ENCODE measurements around the gene PTPRJ. TPM values are rescaled to one million over a fixed set of nuclear protein-coding genes. Genes with fewer than 3 reads are reported as not detected.

Gene PTPRJ
- total and polyA plus RNA-seq, 7 donors, result 0.32 to 12.4 (median 4.1) TPM

DNA sequence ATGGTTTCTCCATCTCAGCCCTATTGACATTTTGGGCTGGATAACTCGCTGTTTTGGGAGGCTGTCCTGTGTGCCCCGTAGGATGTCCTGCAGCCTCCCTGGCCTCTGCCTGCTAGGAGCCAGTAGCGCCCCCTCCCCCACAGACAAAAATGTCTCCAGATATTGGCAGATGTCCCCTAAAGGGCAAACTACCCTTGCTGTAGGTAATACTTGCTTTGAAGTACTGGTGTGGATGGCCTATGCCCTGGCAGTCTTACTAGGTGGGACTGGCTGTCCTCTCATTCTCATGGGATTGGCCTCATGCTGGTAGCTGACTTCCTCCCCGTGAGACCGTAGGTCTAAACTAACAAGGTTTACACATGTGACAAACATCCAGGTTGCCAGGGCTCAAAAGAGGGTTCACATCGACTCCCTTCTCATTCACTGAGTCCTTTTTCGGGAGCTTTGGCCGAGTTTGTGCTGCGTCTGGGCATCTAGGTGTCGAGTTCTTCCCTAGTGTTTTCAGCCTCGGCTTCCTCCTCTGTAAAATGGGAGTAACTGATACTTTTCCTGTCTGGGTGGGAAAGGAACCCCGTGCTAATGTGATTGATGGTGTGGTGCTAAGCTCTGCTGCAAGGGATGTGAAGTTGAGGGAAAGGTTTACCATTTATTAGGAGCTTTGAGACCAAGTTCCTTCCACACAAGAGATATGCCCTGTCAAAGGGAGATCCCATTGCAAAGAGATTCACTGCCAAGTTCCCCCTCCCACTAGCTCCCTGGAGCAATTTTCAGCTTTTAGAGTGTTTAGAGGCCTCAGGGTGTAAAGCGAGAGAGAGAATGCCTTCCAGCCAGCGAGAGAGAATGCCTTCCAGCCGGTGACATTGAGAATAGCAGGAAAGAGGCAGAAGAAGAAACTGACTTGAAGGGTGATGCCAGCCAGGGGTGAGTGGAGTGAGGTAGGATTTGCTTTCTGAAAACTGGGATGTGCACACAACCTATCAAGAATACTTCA lies 17.0 kb downstream of the PTPRJ start:
- DNase-seq, result no peak
- Histone ChIP-seq H3K27ac (no peak overlapping the region), H3K9me3 (no peaks in the 10 kb centered on the region), H3K4me3 (no peak overlapping the region), H3K4me1 (no peaks in the 10 kb centered on the region), H3K27me3 (ENCODE audit: insufficient read depth in 3 of 3, low read length in 2 of 3) (no peaks in the 10 kb centered on the region), H3K36me3 (ENCODE audit: insufficient read depth in 1 of 2, low read depth in 1 of 2) (no peaks in the 10 kb centered on the region)
- no peak for ATAC-seq
- 76 to 82% (median 78%) methylated on average over 15 of the region's 15 CpGs for WGBS, 3 donors
- TF ChIP-seq, protein P1, sequence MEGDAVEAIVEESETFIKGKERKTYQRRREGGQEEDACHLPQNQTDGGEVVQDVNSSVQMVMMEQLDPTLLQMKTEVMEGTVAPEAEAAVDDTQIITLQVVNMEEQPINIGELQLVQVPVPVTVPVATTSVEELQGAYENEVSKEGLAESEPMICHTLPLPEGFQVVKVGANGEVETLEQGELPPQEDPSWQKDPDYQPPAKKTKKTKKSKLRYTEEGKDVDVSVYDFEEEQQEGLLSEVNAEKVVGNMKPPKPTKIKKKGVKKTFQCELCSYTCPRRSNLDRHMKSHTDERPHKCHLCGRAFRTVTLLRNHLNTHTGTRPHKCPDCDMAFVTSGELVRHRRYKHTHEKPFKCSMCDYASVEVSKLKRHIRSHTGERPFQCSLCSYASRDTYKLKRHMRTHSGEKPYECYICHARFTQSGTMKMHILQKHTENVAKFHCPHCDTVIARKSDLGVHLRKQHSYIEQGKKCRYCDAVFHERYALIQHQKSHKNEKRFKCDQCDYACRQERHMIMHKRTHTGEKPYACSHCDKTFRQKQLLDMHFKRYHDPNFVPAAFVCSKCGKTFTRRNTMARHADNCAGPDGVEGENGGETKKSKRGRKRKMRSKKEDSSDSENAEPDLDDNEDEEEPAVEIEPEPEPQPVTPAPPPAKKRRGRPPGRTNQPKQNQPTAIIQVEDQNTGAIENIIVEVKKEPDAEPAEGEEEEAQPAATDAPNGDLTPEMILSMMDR (IDR thresholded peaks at IDR 0.05), result no peak
- intact Hi-C loops (cut with DNase I), result no loop called here

DNA sequence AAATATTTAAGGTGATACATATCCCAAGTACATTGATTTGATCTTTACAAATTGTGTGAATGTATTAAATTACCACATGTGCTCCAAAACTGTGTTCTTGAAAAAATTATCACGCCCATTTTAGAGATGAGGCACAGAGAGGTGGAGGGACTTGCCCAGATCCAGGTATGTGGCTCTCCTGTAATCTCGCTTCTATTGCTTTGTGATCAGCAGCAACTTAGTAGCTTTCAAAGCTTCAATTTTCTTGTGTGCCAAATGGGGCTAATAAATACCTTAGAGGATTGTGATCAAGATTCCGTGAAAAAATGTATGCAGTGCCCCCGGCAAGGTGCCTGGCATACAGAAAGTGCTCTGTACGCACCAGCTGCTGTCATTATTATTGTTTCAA lies 18.0 kb downstream of the PTPRJ start:
- Histone ChIP-seq H3K4me3 (no peak overlapping the region), H3K27ac (no peak overlapping the region), H3K4me1 (peaks cover 6% of the 10 kb centered on the region), H3K9me3 (no peaks in the 10 kb centered on the region), H3K36me3 (ENCODE audit: insufficient read depth in 1 of 2, low read depth in 1 of 2) (no peaks in the 10 kb centered on the region), H3K27me3 (ENCODE audit: insufficient read depth in 3 of 3, low read length in 2 of 3) (no peaks in the 10 kb centered on the region)
- TF ChIP-seq, protein P1 (IDR thresholded peaks at IDR 0.05), result no peak
- intact Hi-C loops (cut with DNase I), result no loop called here
- 94 to 95% (median 95%) methylated on average over 5 of the region's 5 CpGs for WGBS, 3 donors
- DNase-seq (no peak), ATAC-seq (no peak)

DNA sequence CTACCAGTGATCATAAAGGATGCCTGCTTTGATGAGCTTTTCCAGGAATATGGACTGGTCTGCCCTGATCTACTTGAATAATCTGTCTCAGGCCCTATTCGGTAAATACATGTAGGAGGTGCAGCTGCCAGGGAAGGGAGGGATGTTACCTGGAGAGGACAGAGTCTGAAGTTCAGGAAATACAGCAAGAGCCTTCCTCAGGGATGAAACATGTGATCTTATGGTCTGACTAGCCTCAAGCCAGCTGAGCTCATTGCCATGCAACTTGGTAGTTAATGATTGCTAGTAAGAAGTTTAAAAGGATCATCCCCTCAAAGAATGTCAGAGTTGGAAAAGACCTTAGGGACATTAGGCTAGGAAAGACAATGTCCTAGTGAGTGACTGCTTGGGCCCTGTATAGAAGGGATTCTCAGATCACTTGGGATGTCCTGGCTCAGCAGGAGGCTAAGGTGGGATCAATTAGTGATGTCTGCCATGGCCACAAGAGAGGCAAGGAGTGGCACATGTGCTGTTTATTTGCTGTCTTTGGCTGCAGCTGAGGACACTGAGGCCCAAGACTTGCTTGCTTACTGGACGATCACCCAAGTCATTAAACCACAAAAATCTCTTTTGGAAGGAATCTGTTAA lies 18.5 kb downstream of the PTPRJ start:
- no peaks in the 10 kb centered on the region for H3K9me3 ChIP-seq
- DNase-seq (no peak), ATAC-seq (no peak)
- no peaks in the 10 kb centered on the region for H3K27me3 ChIP-seq (ENCODE audit: insufficient read depth in 3 of 3, low read length in 2 of 3)
- no peak overlapping the region for H3K27ac ChIP-seq
- no peak overlapping the region for H3K4me3 ChIP-seq
- H3K36me3 ChIP-seq (ENCODE audit: insufficient read depth in 1 of 2, low read depth in 1 of 2), result no peaks in the 10 kb centered on the region
- TF ChIP-seq, protein P1 (IDR thresholded peaks at IDR 0.05), result no peak
- WGBS, 3 donors, result 87 to 94% (median 89%) methylated on average over 2 of the region's 2 CpGs
- peaks cover 11% of the 10 kb centered on the region for H3K4me1 ChIP-seq
- intact Hi-C loops (cut with DNase I), result no loop called here

DNA sequence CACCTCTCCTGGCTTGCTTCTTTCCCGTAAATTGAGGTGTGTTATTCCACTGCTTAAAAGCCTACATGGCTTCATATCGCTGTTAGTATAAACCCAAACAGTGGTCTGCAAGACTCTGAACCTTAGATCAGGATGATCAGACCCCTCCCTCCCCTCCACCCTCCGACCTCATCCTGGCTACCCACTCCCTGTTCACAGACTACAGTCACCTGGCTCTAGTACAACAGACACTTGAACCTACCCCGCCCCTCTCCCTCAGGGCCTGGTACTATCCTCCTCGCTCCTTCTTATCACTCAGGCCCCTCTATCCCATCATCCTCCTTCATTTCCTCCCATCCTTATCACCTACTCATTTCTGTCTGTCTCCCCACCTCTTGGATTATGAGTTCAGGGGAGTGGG lies 20.1 kb downstream of the PTPRJ start:
- H3K9me3 ChIP-seq, result no peaks in the 10 kb centered on the region
- H3K4me3 ChIP-seq, result no peak overlapping the region
- DNase-seq (no peak), ATAC-seq (no peak)
- intact Hi-C loops (cut with DNase I), result no loop called here
- no peaks in the 10 kb centered on the region for H3K27me3 ChIP-seq (ENCODE audit: insufficient read depth in 3 of 3, low read length in 2 of 3)
- H3K27ac ChIP-seq, result no peak overlapping the region
- TF ChIP-seq, protein P1 (IDR thresholded peaks at IDR 0.05), result no peak
- H3K4me1 ChIP-seq, result peaks cover 19% of the 10 kb centered on the region
- H3K36me3 ChIP-seq (ENCODE audit: insufficient read depth in 1 of 2, low read depth in 1 of 2), result no peaks in the 10 kb centered on the region
- WGBS, 3 donors, result 90 to 93% (median 92%) methylated on average over 5 of the region's 5 CpGs
